NCI-H1930 (cell line): ENCODE measurements around the gene EID2.

Source experiments
- DNase-seq, 2 experiments: peaks; one replicate each; lab custom pipeline; 2025; lab: John Stamatoyannopoulos, UW

The EID2 gene

DNA sequence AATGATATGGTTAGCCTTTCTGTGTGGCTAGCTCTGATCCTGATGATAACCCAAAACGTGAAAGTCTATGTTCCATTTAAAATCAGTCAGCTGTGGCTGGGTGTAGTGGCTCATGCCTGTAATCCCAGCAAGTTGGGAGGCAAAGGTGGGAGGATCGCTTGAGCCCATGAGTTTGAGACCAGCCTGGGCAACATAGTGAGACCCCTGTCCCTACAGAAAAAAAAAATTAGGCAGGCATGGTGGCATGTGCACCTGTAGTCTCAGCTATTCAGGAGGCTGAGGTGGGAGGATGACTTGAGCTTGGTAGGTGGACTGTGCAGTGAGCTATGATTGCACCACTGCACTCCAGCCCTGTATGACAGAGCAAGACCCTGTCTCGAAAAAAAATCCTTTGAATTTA is 6.2 kb downstream of the EID2 start:
- DNase-seq: no peak

DNA sequence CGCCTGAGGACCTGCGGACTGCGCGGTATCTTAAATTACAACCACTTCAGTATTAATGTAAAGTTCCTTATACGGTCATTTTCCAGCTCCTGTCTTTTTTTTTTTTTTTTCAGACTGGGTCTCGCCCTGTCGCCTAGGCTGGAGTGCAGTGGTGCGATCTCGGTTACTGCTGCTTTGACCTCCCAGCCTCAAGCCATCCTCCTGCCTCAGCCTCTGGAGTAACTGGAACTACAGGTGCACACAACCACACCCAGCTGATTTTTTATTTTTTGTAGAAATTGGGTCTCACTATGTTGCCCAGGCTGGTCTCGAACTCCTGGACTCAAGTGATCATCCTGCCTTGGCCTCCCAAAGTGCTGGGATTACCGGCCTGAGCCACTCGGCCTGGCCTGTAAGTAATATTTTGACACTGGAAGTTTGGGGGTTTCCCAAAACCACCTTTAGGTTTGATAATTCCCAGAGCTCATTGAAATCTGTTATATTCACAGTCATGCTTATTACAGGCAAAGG is 6.9 kb downstream of the EID2 start:
- DNase-seq: no peak

DNA sequence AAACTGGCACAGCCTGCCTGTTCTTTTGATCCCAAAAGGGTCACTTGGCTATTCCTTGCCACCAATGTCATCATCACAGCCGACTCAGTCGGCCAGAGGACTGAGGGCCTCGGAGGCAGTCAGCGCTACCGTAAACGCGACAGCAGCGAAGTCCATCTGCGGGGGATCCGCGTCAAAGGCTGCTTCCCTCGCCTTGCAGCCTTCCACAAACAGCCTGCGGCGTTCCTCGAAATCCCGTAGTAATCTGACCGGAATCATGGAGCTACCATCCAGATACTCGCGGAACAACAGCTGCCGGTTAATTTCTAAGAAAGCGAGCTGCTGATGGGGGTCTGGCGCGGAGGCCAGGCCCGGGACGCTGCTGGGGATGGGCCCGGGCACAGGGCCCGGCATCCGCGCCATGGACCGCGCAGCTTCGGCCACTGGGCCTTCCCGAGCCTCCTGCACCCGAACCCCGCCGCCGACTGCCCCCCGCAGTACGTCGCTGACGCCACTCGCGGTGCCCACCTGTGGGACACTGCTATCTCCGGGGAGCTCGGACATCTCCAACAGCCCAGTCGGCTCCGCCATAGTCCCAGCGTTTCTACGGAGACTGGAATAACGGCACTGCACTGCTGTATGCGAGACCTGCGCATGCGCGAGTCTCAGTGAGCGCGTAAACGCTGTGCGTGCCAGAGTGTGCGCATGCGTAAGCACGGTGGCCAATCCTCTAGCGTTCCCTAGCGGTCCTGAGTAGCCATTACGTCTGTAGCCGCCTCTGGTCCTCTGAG is 7.5 kb downstream of the EID2 start, which contains the start of gene EID2B:
Gene EID2B (minus strand): TSS at position 620 of the 770 bp plus-strand sequence. CDS start 50 bp downstream, at position 570.
- DNase-seq: peak; percentile 96 to 99

DNA sequence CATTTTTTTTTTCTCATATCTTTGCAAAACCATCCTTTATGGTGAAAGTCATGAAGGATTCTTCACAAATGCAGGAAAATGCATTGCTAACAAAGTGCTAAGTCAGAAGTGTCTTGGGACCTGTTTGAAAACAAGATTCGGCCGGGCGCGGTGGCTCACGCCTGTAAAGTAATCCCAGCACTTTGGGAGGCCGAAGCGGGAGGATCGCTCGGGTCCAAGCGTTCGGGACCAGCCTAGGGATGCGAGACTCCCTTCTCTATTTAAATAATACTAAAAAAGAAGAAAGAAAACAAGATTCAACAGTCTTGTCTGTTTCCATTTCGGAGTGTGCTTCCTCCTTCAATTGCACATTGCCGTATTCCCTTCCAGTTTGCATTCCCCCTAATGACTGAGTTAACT is 8.1 kb downstream of the EID2 start:
- no peak for DNase-seq

DNA sequence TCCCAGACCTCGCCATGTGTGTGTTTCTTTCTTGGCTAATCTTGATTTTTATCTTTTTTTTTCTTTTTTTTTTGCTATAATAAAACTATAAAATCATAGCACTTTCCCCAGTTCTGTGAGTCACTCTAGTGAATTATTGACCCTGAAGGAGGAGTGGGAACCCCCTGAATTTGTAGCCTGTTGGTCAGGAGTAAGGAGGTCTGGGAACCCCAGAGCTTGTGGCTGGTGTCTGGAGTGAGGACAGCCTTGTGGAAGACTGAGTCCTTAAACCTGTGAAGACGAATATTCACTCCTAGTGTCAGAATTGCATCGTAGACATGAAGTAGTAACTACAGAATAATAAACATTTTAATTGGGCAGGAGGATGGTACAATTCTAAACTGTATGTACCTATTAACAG is 14.8 kb downstream of the EID2 start:
- DNase-seq: no peak

DNA sequence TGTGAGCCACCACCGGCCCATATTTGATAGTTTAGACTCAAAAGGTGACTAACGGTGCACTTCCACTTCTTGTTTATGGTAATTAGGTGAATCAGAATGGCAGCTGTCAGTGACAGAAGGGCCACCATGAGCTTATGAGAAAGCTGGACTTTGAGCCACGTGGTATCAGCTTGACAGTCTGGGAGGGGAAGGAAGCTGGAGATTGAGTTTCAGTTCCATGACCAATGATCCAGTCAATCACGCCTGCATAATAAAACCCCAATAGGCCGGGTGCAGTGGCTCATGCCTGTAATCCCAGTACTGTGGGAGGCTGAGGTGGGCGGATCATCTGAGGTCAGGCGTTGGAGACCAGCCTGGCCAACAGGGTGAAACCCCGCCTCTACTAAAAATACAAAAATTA is 15.5 kb downstream of the EID2 start:
- DNase-seq: no peak

DNA sequence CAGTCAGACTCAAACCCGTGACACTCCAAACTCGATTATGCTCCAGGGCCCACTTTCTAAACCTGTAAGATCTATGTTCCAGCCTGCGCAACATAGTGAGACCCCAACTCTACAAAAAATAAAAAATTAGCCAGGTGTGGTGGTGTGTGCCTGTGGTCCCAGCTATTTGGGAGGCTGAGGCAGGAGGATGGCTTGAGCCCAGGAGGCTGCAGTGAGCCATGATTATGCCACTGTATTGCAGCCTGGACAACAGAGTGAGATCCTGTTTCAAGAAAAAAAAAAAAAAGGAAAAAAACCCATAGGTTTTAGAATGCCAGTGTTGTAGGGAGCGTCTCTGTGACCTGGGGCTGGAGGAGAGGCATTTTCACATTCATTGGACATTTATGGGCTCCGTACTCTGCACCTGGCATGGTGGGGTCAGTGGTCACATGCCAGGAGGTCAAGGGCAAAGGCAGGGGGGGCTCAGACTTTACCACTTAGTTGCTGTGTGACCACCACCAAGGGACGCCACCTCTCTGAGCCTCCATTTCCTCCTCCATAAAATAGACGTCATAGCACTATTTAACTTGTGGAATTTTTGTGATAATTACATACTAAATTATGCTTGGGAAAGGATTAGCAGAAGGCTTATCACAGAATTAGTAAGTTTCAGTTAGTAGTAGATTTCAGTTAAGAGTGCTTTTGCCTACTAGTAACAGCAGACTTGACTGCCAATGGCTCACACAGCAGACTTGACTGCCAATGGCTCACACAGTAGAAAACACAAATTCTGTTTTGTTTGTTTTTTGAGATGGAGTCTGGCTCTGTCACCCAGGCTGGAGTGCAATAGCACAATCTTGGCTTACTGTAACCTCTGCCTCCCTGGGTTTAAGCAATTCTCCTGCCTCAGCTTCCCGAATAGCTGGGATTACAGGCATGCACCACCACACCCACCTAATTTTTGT is 19.1 kb downstream of the EID2 start:
- no peak for DNase-seq

GRCh38 chr19:39518975-39519374 is 21.0 kb downstream of the EID2 start:
- DNase-seq: no peak

DNA sequence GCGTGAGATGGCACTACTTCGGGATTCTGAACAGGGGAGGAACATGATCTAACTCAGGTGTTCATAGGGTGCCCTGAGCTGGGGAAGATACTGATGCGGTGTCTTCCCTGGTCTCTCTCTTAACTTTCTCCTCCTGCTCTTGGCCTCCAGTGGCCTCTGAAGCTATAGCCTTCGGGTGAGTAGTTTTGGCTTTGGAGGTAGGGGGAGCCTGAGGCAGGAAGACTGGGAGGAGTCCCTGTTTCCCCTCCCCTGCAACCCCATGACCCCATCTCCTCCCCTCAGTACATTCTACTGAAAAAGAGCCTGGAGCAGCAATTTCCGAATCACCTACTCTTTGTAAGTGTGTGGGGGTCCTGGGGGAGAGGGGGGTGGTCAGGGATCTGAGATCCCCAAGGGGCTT is 21.5 kb downstream of the EID2 start:
- no peak for DNase-seq

GRCh38 chr19:39517432-39517831 is 22.5 kb downstream of the EID2 start:
- no peak for DNase-seq

DNA sequence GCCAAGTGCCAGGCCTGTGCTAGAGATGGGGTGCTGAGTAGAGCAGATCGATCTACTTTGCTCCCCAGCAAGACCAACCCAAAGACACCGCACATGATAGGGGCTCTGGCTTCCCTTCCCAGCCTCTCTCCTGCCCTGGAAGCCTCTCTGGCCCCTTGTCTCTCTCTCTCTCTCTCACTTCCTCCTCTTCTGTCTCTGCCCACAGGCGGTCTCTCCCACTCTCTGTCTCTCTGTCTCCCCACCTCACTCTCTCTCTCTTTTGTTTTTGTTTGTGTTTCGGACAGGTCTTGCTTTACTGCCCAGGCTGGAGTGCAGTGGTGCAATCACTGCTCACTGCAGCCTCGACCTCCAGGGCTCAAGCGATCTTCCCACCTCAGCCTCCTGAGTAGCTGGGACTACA is 23.7 kb downstream of the EID2 start:
- DNase-seq: no peak

DNA sequence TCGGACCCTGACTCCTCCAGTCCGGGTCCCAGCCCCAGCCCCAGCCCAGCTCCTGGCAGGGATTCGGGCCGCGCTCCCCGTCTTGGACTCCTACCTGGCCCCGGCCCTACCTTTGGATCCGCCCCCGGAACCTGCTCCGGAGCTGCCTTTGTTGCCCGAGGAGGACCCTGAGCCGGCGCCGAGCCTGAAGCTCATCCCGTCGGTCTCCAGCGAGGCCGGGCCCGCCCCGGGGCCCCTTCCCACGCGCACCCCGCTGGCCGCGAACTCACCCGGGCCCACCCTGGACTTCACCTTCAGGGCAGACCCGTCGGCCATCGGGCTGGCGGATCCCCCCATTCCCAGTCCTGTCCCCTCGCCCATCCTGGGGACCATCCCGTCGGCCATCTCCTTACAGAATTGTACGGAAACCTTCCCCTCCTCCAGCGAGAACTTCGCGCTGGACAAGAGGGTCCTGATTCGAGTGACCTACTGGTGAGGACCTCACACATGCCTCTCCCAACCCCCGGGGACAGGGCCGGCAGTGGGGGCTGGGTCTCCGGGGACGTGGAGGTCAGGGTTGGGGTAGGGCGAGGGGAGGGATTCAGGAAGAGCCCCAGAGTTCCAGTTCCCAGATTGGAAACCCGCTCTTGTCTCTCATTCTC is 24.3 kb downstream of the EID2 start:
- no peak for DNase-seq

DNA sequence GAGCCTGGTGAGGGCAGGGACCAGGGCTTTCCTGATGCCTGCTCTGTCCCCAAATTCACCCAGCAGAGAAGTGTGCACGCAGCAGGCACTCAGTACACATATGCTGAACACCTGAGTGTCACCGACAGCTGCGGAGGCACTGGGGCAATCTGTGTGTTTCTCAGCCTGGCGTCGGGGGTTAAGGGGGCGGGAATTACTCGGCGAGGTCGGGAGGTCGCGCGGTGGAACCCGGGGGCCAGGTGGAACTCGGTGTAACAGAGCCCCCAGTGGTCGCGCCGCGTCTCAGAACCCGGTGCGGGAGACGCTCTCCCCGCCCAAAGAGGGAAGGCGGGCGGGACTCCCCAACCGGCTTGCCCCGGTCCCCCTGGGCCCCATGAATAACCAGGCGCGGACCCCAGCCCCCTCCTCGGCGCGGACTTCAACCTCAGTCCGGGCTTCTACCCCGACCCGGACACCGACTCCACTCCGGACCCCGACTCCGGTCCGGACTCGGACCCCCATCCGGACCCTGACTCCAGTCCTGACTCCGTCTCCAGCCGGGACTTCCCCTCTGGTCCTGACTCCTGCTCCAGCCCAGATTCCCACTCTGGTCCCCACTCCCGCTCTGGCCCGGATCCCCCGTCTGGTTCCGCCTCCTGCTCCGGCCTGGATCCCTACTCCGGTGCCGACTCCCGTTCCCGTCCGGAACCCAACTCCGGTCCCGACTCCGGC is 25.0 kb downstream of the EID2 start, which contains the start of gene SELENOV:
Gene SELENOV (plus strand): TSS at position 300 of the 711 bp plus-strand sequence. CDS start 74 bp downstream, at position 374.
- DNase-seq: peak; percentile 45 to 66

- no peak for DNase-seq
These were observed 27.0 kb downstream of the EID2 start for GRCh38 chr19:39512988-39513387.

DNA sequence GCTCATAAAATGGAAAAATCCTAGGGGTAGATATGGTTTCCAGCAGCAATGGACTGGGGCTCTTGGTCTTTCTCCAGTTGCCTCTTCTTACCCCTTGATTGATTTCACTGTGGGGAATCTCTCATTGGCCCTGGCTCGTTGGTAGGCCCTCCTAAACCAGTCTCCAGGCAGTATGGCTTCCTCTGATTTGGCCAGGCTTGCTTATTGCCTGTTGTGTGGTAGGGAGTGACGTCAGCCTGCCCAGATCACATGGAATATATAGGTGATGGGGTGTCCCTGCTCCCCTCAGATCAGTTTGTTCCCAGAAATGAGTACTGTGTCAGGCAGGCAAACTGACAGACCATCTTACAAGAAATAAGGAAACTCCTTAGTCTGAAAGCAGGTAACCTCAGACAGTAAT is 30.7 kb downstream of the EID2 start:
- no peak for DNase-seq

- no peak for DNase-seq
These were observed 31.3 kb downstream of the EID2 start for GRCh38 chr19:39508629-39509028.

DNA sequence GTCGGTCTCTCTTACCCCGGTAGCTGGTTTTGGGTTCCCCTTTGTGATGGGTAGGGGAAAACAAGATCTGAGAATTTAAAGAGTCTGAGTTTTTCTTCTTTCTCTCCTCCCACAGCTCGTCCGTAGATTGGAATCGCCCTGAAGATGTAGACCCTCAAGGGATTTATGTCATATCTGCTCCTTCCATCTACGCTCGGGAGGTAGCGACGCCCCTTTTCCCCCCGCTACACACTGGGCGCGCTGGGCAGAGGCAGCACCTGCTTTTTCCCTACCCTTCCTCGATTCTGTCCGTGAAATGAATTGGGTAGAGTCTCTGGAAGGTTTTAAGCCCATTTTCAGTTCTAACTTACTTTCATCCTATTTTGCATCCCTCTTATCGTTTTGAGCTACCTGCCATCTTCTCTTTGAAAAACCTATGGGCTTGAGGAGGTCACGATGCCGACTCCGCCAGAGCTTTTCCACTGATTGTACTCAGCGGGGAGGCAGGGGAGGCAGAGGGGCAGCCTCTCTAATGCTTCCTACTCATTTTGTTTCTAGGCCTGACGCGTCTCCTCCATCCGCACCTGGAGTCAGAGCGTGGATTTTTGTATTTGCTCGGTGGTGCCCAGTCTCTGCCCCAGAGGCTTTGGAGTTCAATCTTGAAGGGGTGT is 32.1 kb downstream of the EID2 start:
- no peak for DNase-seq

DNA sequence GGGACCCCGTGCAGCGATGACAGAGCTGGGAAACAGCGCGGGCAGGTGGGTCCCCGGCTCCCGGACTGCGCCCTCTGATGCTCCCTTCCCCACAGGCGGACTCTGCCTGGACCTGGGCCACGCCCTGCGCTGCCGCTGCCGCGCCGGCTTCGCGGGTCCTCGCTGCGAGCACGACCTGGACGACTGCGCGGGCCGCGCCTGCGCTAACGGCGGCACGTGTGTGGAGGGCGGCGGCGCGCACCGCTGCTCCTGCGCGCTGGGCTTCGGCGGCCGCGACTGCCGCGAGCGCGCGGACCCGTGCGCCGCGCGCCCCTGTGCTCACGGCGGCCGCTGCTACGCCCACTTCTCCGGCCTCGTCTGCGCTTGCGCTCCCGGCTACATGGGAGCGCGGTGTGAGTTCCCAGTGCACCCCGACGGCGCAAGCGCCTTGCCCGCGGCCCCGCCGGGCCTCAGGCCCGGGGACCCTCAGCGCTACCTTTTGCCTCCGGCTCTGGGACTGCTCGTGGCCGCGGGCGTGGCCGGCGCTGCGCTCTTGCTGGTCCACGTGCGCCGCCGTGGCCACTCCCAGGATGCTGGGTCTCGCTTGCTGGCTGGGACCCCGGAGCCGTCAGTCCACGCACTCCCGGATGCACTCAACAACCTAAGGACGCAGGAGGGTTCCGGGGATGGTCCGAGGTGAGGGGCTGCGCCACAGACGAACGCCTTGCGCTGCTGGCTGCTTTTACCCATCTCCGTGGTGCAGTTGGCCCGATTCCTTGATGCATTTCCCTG is 32.8 kb downstream of the EID2 start:
- no peak for DNase-seq

- DNase-seq: no peak
These were observed 33.4 kb downstream of the EID2 start for GRCh38 chr19:39506598-39506943.
